Measurements from ENCODE around the gene RPTOR.

The RPTOR gene

GRCh38 chr17:80803451-80804428 lies 259.1 kb downstream of the RPTOR start:
- Histone ChIP-seq H3K4me3 (no peak overlapping the region), H3K27me3 (peaks cover 0 to 48% (median 33%) of the 10 kb centered on the region in 11 experiments; a peak in 20 of 22 replicates), H3K36me3 (peaks cover 20 to 56% (median 32%) of the 10 kb centered on the region in 11 experiments), H3K9me3 (replicated peaks in 1 of 11) (peaks cover 31 to 38% (median 33%) of the 10 kb centered on the region in 11 experiments), H4K20me1 (peaks cover 0 to 83% (median 71%) of the 10 kb centered on the region in 11 experiments; a peak in 17 of 22 replicates), H3K4me1 (peaks cover 0 to 13% (median 8%) of the 10 kb centered on the region in 10 experiments; a peak in 12 of 20 replicates), H3K9ac (no peak overlapping the region), H3K27ac (no peak overlapping the region), H3K4me2 (no peak overlapping the region)
- no peak for TF ChIP-seq Cebpa-rat (IDR thresholded peaks at IDR 0.05)

GRCh38 chr17:80804466-80804865 lies 259.8 kb downstream of the RPTOR start:
- Histone ChIP-seq H3K9ac (no peak overlapping the region), H3K36me3 (peaks cover 20 to 55% (median 32%) of the 10 kb centered on the region in 11 experiments), H3K4me1 (peaks cover 0 to 6% (median 1%) of the 10 kb centered on the region in 10 experiments; a peak in 10 of 20 replicates), H3K27me3 (peaks cover 4 to 56% (median 40%) of the 10 kb centered on the region in 11 experiments; a peak in 21 of 22 replicates), H3K4me3 (no peak overlapping the region), H3K27ac (no peak overlapping the region), H3K9me3 (replicated peaks in 1 of 11) (peaks cover 31 to 40% (median 33%) of the 10 kb centered on the region in 11 experiments), H4K20me1 (peaks cover 0 to 84% (median 70%) of the 10 kb centered on the region in 11 experiments; a peak in 17 of 22 replicates), H3K4me2 (no peak overlapping the region)
- no peak for TF ChIP-seq Cebpa-rat (IDR thresholded peaks at IDR 0.05)

DNA sequence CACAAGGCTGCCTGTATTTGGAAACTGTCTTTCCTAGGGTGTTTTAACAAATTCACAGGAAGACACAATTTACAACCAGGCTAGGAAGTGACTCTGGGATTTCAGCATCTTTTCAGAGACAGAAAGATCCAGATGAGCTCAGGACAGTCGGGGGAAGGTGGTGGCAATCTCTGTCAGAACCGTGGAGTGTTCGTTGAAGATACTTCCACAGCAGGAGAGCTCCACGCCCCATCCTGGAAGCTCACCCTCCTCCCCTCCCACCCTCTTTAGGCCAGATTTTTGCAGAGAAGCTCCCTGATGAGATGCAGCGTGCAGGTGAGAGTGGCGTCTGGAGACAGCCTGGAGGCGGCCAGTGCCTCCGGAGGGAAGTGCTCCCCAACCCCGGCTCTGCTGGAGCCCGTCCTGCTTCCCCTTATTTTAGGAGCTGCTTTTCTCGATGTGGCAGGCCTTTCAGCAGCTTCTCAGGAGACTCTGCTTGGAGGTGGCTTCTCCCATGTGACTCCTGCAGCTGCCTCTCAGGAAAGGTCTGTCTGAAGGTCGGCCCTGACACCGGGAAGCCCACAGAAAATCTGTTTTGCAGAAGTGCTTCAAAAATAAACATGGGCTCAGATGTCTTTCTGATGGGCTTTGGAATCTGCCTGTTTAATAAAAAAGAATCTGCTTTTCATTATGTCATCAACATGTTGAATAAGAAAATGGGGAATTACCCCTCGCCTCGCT lies 260.6 kb downstream of the RPTOR start:
- Histone ChIP-seq H3K9me3 (replicated peaks in 1 of 11) (peaks cover 31 to 40% (median 33%) of the 10 kb centered on the region in 11 experiments), H3K4me2 (no peak overlapping the region), H3K27ac (no peak overlapping the region), H3K4me1 (peaks cover 0 to 1% (median under 1%) of the 10 kb centered on the region in 10 experiments; a peak in 6 of 20 replicates), H3K9ac (no peak overlapping the region), H4K20me1 (peaks cover 0 to 84% (median 70%) of the 10 kb centered on the region in 11 experiments; a peak in 17 of 22 replicates), H3K27me3 (peaks cover 4 to 63% (median 48%) of the 10 kb centered on the region in 11 experiments; a peak in 21 of 22 replicates), H3K4me3 (no peak overlapping the region), H3K36me3 (peaks cover 20 to 55% (median 32%) of the 10 kb centered on the region in 11 experiments)
- no peak for TF ChIP-seq Cebpa-rat (IDR thresholded peaks at IDR 0.05)

DNA sequence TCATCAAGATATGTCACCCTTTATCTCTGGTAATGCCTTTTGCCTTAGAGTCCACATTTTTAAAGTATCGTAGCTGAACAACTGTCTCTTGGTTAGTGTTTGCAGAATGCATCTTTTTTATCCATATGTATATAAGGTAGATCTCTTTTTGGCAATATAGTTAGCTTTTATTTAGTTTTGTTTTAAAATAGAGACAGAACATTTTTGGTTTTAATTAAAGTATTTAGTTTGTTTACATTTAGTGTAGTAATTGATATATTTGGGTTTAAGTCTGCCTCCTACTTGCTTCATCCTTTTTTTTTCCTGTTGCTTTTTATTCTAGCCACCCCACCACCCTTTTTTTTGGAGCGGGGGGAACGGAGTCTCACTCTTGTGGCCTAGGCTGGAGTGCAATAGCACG lies 262.4 kb downstream of the RPTOR start:
- peaks cover 0 to 84% (median 71%) of the 10 kb centered on the region in 11 experiments; a peak in 20 of 22 replicates for H4K20me1 ChIP-seq
- H3K9ac ChIP-seq, result no peak overlapping the region
- no peak for TF ChIP-seq Cebpa-rat (IDR thresholded peaks at IDR 0.05)

DNA sequence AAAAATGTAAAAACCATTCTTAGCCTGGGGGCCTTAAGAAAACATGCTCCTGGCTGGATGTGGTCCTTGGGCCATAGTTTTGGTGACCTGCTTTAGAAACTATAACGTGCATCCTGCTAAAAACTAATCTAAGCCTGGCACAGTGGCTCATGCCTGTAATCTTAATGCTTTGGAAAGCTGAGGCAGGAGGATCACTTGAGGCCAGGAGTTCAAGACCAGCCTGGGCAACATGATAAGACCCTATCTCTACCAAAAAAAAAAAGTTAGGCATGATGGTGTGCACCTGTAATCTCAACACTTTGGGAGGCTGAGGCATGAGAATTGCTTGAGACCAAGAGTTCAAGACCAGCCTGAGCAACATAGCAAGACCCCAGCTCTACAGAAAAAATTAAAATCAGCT lies 263.2 kb downstream of the RPTOR start:
- Histone ChIP-seq H3K9me3 (replicated peaks in 1 of 11) (peaks cover 31 to 40% (median 33%) of the 10 kb centered on the region in 11 experiments), H4K20me1 (peaks cover 3 to 84% (median 73%) of the 10 kb centered on the region in 11 experiments; a peak in 20 of 22 replicates), H3K9ac (no peak overlapping the region), H3K27me3 (peaks cover 4 to 79% (median 64%) of the 10 kb centered on the region in 11 experiments), H3K4me2 (peak overlapping the region in 2 of 11 experiments; percentile 8 to 19; a peak in 1 of 22 replicates), H3K4me1 (peaks cover 12 to 27% (median 21%) of the 10 kb centered on the region in 10 experiments; a peak in 19 of 20 replicates), H3K27ac (no peak overlapping the region), H3K4me3 (no peak overlapping the region), H3K36me3 (peaks cover 20 to 66% (median 38%) of the 10 kb centered on the region in 11 experiments)
- no peak for TF ChIP-seq Cebpa-rat (IDR thresholded peaks at IDR 0.05)

More for the DNA sequence above, 262.4 kb downstream of the RPTOR start:
- H3K4me1 ChIP-seq, result peaks cover 12 to 19% (median 17%) of the 10 kb centered on the region in 10 experiments; a peak in 19 of 20 replicates
- no peak overlapping the region for H3K27ac ChIP-seq
- H3K9me3 ChIP-seq (replicated peaks in 1 of 11), result peaks cover 31 to 40% (median 33%) of the 10 kb centered on the region in 11 experiments
- peaks cover 20 to 58% (median 35%) of the 10 kb centered on the region in 11 experiments for H3K36me3 ChIP-seq
- H3K4me3 ChIP-seq, result no peak overlapping the region
- peaks cover 4 to 70% (median 57%) of the 10 kb centered on the region in 11 experiments; a peak in 21 of 22 replicates for H3K27me3 ChIP-seq
- no peak overlapping the region for H3K4me2 ChIP-seq

- Histone ChIP-seq H3K27me3 (peaks cover 25 to 89% (median 80%) of the 10 kb centered on the region in 11 experiments), H3K9me3 (replicated peaks in 1 of 11) (peaks cover 18 to 27% (median 20%) of the 10 kb centered on the region in 11 experiments), H3K4me3 (no peak overlapping the region), H3K9ac (no peak overlapping the region), H4K20me1 (peaks cover 13 to 88% (median 83%) of the 10 kb centered on the region in 11 experiments; a peak in 20 of 22 replicates), H3K4me1 (peaks cover 12 to 28% (median 21%) of the 10 kb centered on the region in 10 experiments; a peak in 19 of 20 replicates), H3K36me3 (peaks cover 19 to 69% (median 37%) of the 10 kb centered on the region in 11 experiments), H3K4me2 (peak overlapping the region; percentile 44 to 72 (median 57)), H3K27ac (no peak overlapping the region)
- no peak for TF ChIP-seq Cebpa-rat (IDR thresholded peaks at IDR 0.05)
Measured at GRCh38 chr17:80811181-80812105, 266.8 kb downstream of the RPTOR start.

DNA sequence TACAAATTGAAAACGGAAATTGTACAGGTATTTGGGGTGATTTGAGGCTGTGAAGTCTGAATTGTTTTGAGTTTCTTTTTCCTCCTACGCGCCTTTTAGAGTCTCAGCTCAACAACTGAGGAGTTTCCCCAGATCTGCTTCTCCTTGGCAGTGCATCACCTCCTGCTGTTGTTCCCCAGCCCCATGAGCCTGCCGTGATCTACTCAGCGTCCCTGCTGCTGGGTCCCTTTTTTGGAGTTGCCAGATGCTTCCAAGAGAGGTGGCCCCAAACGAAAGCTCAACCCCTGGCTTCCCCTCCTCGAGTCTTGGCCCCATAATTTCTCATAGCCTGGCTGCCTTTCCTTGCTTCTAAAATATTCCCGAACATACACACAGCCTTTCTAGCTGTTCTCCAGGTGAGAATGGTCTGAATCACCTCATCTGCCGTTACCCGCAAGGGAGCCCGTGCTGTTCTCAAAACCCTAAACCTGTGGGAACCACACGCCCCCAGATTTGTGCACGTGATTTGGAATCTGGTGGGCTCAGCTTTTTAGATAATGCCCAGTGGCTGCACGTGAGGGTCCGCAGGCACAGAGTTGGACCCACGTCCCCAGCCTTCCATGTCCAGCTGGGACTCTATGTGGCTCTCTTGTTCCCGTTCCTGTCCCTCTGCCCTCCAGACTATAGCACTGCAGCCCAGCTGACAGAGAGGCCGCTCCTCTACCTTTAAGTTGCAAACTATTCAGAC lies 267.9 kb downstream of the RPTOR start:
- H3K4me1 ChIP-seq, result peaks cover 12 to 28% (median 21%) of the 10 kb centered on the region in 10 experiments; a peak in 19 of 20 replicates
- peaks cover 25 to 91% (median 88%) of the 10 kb centered on the region in 11 experiments for H3K27me3 ChIP-seq
- peaks cover 10 to 64% (median 32%) of the 10 kb centered on the region in 11 experiments for H3K36me3 ChIP-seq
- peak overlapping the region in 5 of 11 experiments; percentile 44 to 58 (median 56); a peak in 6 of 22 replicates for H3K4me2 ChIP-seq
- TF ChIP-seq Cebpa-rat (IDR thresholded peaks at IDR 0.05), result no peak
- H3K9ac ChIP-seq, result no peak overlapping the region
- peaks cover 7 to 16% (median 9%) of the 10 kb centered on the region in 11 experiments for H3K9me3 ChIP-seq (replicated peaks in 1 of 11)
- H3K27ac ChIP-seq, result no peak overlapping the region
- H3K4me3 ChIP-seq, result no peak overlapping the region
- H4K20me1 ChIP-seq, result peaks cover 13 to 98% (median 94%) of the 10 kb centered on the region in 11 experiments; a peak in 20 of 22 replicates

All from BLaER1 treated with 17β-estradiol and CSF1 and Interleukin-3, amounts not matched to agents 10 nM and 100 nM (cell line).